Endothelial cell (in vitro differentiated cells): Measurements from ENCODE around the gene KCNMB2. TPM values are rescaled to one million over a fixed set of nuclear protein-coding genes. Genes with fewer than 3 reads are reported as not detected.

Source experiments
- DNase-seq: peaks from one replicate; pipeline ENCODE4 v3.0.0; 2021; ENCODE audit warnings: low spot score
- H3K27ac Mint-ChIP-seq: one replicate; pipeline ENCODE4 v1.8.0; 2021; ENCODE audit warnings: mixed read lengths, inconsistent platforms; ENCODE audit not compliant: unreplicated experiment
- H3K27me3 Mint-ChIP-seq: one replicate; pipeline ENCODE4 v1.8.0; 2021; ENCODE audit warnings: mild to moderate bottlenecking, moderate library complexity, mixed read lengths, inconsistent platforms; ENCODE audit not compliant: unreplicated experiment
- H3K36me3 Mint-ChIP-seq: one replicate; pipeline ENCODE4 v1.8.0; 2021; ENCODE audit warnings: mild to moderate bottlenecking, low read depth, mixed read lengths, inconsistent platforms; ENCODE audit not compliant: unreplicated experiment
- H3K4me1 Mint-ChIP-seq: one replicate; pipeline ENCODE4 v1.8.0; 2021; ENCODE audit warnings: mild to moderate bottlenecking, mixed read lengths, inconsistent platforms; ENCODE audit not compliant: unreplicated experiment
- H3K4me3 Mint-ChIP-seq: one replicate; pipeline ENCODE4 v1.8.0; 2021; ENCODE audit warnings: mild to moderate bottlenecking, mixed read lengths, inconsistent platforms; ENCODE audit not compliant: unreplicated experiment
- H3K9me3 Mint-ChIP-seq: one replicate; pipeline ENCODE4 v1.8.0; 2021; ENCODE audit warnings: mixed read lengths, inconsistent platforms; ENCODE audit not compliant: unreplicated experiment
- total RNA-seq: library from RNA; stranded (reverse); fragmentation: NEBNext Ultra II Directional; extraction: Animal tissue kit (Norgen Biotek cat#: 25700); gene quantifications from one replicate; pipeline ENCODE4 v1.2.1, GENCODE V29; 2021; ENCODE audit not compliant: unreplicated experiment
- TF ChIP-seq, protein P1 (sequence below): fragments of 200-600 bp; sonication (generic); IDR thresholded peaks from one replicate; pipeline ENCODE4 v1.5.0; 2021; ENCODE audit warnings: antibody characterized with exemption; ENCODE audit not compliant: unreplicated experiment

Gene KCNMB2
- total RNA-seq, 1 donor from 2014 or later, result not detected

DNA sequence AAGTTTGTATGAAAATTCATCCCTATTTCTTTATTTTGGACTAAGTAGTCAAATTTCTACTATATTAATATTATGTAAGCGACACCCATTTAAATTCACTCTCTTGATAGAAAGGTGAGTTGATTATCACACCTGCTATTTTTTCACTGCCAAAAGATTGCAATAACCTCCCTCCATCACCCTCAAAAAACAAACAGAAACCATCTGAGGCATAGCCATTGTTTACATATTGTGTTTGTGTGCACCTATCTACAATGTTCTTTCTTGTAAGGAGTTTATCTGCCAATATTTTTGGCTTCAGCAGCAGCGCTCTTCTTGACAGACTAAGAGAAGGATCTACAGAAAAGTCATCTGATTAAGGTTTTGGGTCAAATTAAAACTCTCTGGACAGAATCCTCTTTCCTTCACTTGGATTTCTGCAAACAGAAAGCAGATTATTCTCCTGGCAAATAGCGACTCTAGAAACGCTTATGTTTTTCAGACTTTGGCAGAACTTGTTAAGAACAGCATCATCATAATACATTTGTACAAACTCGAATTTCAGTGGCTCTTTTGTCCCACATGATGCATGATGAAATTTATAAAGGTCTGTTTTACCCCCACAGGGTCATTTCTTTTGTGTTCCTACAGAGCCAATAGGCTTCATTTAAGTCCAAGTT is 48.6 kb downstream of the KCNMB2 start:
- no peaks in the 10 kb centered on the region for H3K4me1 Mint-ChIP-seq

DNA sequence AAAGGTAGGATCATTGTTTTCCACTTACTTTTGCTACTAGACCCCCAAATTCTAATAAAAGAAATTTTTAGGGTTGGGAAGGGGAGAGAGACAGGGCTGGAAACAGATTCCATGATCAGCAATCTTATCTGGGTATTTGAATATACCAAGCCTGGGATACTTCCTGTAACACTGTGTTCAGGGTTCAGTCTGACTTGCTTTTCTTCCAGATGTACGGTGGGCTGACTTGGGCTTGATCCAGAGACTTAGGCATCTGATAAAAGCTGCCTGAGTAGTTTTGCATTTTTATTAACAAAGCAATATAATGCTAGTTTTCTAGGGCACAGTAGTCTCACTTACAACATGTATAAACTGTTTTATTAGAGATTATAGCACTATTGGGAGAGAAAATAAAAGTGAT is 49.2 kb downstream of the KCNMB2 start:
- Mint-ChIP-seq H3K27me3 (no peaks in the 10 kb centered on the region), H3K27ac (no peak overlapping the region)
- TF ChIP-seq, protein P1, sequence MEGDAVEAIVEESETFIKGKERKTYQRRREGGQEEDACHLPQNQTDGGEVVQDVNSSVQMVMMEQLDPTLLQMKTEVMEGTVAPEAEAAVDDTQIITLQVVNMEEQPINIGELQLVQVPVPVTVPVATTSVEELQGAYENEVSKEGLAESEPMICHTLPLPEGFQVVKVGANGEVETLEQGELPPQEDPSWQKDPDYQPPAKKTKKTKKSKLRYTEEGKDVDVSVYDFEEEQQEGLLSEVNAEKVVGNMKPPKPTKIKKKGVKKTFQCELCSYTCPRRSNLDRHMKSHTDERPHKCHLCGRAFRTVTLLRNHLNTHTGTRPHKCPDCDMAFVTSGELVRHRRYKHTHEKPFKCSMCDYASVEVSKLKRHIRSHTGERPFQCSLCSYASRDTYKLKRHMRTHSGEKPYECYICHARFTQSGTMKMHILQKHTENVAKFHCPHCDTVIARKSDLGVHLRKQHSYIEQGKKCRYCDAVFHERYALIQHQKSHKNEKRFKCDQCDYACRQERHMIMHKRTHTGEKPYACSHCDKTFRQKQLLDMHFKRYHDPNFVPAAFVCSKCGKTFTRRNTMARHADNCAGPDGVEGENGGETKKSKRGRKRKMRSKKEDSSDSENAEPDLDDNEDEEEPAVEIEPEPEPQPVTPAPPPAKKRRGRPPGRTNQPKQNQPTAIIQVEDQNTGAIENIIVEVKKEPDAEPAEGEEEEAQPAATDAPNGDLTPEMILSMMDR, result no peak

More for the DNA sequence above, 48.6 kb downstream of the KCNMB2 start:
- no peak overlapping the region for H3K4me3 Mint-ChIP-seq
- no peaks in the 10 kb centered on the region for H3K9me3 Mint-ChIP-seq
- H3K27me3 Mint-ChIP-seq, result no peaks in the 10 kb centered on the region
- DNase-seq, result no peak
- no peaks in the 10 kb centered on the region for H3K36me3 Mint-ChIP-seq
- H3K27ac Mint-ChIP-seq, result no peak overlapping the region
- TF ChIP-seq, protein P1, result no peak

DNA sequence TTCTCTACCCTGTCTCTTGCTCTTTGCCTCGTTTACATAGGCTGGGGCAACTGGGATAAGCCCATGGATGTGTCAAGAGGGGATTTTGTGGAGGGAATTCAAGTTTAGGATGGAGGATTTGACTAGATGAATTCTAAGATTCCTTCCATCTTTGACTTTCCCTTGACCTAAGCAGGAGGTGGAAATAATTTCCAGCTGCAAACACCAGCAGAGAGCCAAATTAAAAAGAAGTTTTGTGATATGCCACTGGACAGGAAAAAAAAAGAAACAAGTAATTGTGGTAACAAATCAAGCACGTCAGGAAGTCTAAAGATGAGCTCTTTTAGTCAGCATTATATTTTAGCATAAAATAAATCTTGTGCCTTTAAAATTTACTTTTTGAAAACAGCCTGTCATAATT is 49.8 kb downstream of the KCNMB2 start:
- Mint-ChIP-seq H3K27ac (no peak overlapping the region), H3K9me3 (no peaks in the 10 kb centered on the region), H3K4me3 (no peak overlapping the region), H3K36me3 (no peaks in the 10 kb centered on the region), H3K4me1 (no peaks in the 10 kb centered on the region), H3K27me3 (no peaks in the 10 kb centered on the region)
- DNase-seq, result no peak
- TF ChIP-seq, protein P1, result no peak

More for the DNA sequence above, 49.2 kb downstream of the KCNMB2 start:
- H3K36me3 Mint-ChIP-seq, result no peaks in the 10 kb centered on the region
- no peaks in the 10 kb centered on the region for H3K4me1 Mint-ChIP-seq
- DNase-seq, result no peak
- no peaks in the 10 kb centered on the region for H3K9me3 Mint-ChIP-seq
- no peak overlapping the region for H3K4me3 Mint-ChIP-seq

DNA sequence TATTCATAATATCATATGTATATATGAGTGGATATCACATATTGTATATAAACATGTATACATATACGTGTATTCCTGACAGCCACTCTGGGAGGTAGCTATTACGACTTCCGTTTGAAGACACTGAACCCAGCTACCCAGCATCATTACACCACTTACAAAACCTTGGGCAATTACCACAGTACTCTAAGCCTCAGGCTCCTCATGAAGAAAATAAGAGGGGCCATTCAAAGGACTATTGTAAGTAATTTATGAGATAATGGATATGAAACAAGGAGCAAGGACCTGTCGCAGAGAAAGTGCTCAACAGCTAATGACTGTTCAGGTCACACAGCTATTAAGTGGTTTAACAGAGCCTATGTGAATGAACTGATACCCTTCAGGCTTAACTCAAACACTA is 52.4 kb downstream of the KCNMB2 start:
- Mint-ChIP-seq H3K27ac (no peak overlapping the region), H3K4me3 (no peak overlapping the region), H3K36me3 (no peaks in the 10 kb centered on the region), H3K9me3 (no peaks in the 10 kb centered on the region), H3K27me3 (no peaks in the 10 kb centered on the region), H3K4me1 (no peaks in the 10 kb centered on the region)
- no peak for DNase-seq
- TF ChIP-seq, protein P1, result no peak

DNA sequence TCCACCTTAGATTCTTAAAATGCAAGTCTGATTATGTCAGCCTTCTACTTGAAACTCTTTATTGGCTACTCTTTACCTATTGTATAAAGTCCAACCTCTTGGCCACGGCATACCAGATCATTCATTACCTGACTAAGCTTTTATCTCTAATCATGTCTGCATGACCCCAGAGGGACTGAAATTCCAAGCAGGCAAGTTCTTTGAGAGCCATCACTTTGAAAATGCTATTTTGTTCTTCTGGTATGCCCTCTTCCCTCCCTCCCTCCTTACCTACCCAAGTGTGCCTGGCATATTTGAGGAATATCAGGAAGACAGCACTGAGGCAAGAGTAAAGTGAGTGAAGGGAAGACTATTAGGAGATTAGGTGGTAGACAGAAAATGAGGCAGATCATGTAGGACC is 57.5 kb downstream of the KCNMB2 start:
- Mint-ChIP-seq H3K36me3 (no peaks in the 10 kb centered on the region), H3K27ac (no peak overlapping the region), H3K4me3 (no peak overlapping the region), H3K27me3 (no peaks in the 10 kb centered on the region), H3K9me3 (no peaks in the 10 kb centered on the region), H3K4me1 (peaks cover 8% of the 10 kb centered on the region)
- DNase-seq, result no peak
- TF ChIP-seq, protein P1, result no peak
